Fibroblast of mammary gland (primary cell): ENCODE data around the gene KLRF2.
A peak's percentile ranks its signal among the peaks of the same experiment; 100 is the strongest.

ENCODE experiments used
- DNase-seq: peaks from one replicate; pipeline ENCODE4 v3.0.0-alpha.2; 2010; ENCODE audit warnings: low read depth
- H3K4me3 ChIP-seq: 2 replicates; pipeline ENCODE4 v1.5.1; 2011; ENCODE audit warnings: low read depth, mild to moderate bottlenecking, low read length, moderate library complexity; ENCODE audit not compliant: control insufficient read depth
- CTCF ChIP-seq: conservative IDR thresholded peaks from 2 replicates; pipeline ENCODE4 v1.5.1; 2011; ENCODE audit warnings: low read depth, low read length, inconsistent platforms; ENCODE audit not compliant: control insufficient read depth, insufficient read depth

The KLRF2 gene

GRCh38 chr12:9943240-9943639 is 62.0 kb downstream of the KLRF2 start:
- no peak overlapping the region for H3K4me3 ChIP-seq
- peak; percentile 8 for DNase-seq
- no peak for TF ChIP-seq CTCF

- no peak for TF ChIP-seq CTCF
- no peak overlapping the region for H3K4me3 ChIP-seq
Observed at GRCh38 chr12:9944391-9944790, 63.1 kb downstream of the KLRF2 start.

More at GRCh38 chr12:9944391-9944790, 63.1 kb downstream of the KLRF2 start:
- DNase-seq: no peak
